ENCODE data around the gene RHOV. TPM values are rescaled to one million over a fixed set of nuclear protein-coding genes. Genes with fewer than 3 reads are reported as not detected.

Gene RHOV
- polyA plus RNA-seq, 1 donor (not counting 4 experiments of a cell fraction or from before 2014, with no cell fraction given) = 7.1 TPM

GRCh38 chr15:40892447-40893012 lies 18.5 kb upstream of the RHOV start:
- H2AFZ ChIP-seq (ENCODE audit: control insufficient read depth, low read length) = no peak overlapping the region

GRCh38 chr15:40891810-40892446 lies 17.9 kb upstream of the RHOV start:
- Histone ChIP-seq H3K4me3 (ENCODE audit: control insufficient read depth in 2 of 3, extremely low read depth in 1 of 3, insufficient read depth in 2 of 3, low read depth in 1 of 3, low read length in 3 of 3) (no peak overlapping the region), H3K9me1 (ENCODE audit: control insufficient read depth, extremely low read depth, insufficient read depth, low read length) (no peaks in the 10 kb centered on the region), H3K4me1 (ENCODE audit: control insufficient read depth, extremely low read depth, insufficient read depth, low read length) (peaks cover 15% of the 10 kb centered on the region), H2AFZ (ENCODE audit: control insufficient read depth, low read length) (no peak overlapping the region), H3K27ac (ENCODE audit: control insufficient read depth, insufficient read depth, low read length) (no peak overlapping the region), H4K20me1 (ENCODE audit: control insufficient read depth, extremely low read depth, insufficient read depth, low read length) (no peaks in the 10 kb centered on the region), H3K9me3 (ENCODE audit: control insufficient read depth, low read depth, low read length) (no peaks in the 10 kb centered on the region), H3K36me3 (ENCODE audit: control insufficient read depth in 2 of 2, extremely low read depth in 1 of 2, insufficient read depth in 2 of 2, low read length in 2 of 2) (peaks cover 0 to 6% of the 10 kb centered on the region in 2 experiments), H3K9ac (ENCODE audit: control insufficient read depth, extremely low read depth, insufficient read depth, low read length) (no peak overlapping the region), H3K79me2 (ENCODE audit: control insufficient read depth, insufficient read depth, low read length) (peaks cover 16% of the 10 kb centered on the region), H3K4me2 (ENCODE audit: control insufficient read depth, extremely low read depth, insufficient read depth, low read depth, low read length) (no peak overlapping the region), H3K27me3 (ENCODE audit: control insufficient read depth, extremely low read depth, insufficient read depth, low read length) (no peaks in the 10 kb centered on the region)
- no peak for DNase-seq (ENCODE audit: low read depth, low spot score)
- TF ChIP-seq EZH2 (IDR thresholded peaks at IDR 0.05; ENCODE audit: low read length) (no peak), CTCF (optimal IDR thresholded peaks at IDR 0.05 in 1 of 3, IDR thresholded peaks at IDR 0.05 in 1 of 3, conservative IDR thresholded peaks at IDR 0.05 in 1 of 3; ENCODE audit: extremely low read depth in 1 of 3, insufficient read depth in 2 of 3, low read length in 3 of 3) (peak; percentile 64 to 87 (median 79))
- dilution Hi-C loops (cut with MboI; ENCODE audit: extremely low pct_ligation_motif_present, low sequenced_read_pairs) = no loop called here
- no peak for FAIRE-seq

More at GRCh38 chr15:40892447-40893012, 18.5 kb upstream of the RHOV start:
- Histone ChIP-seq H3K9me3 (ENCODE audit: control insufficient read depth, low read depth, low read length) (no peaks in the 10 kb centered on the region), H3K9ac (ENCODE audit: control insufficient read depth, extremely low read depth, insufficient read depth, low read length) (no peak overlapping the region), H4K20me1 (ENCODE audit: control insufficient read depth, extremely low read depth, insufficient read depth, low read length) (no peaks in the 10 kb centered on the region), H3K27me3 (ENCODE audit: control insufficient read depth, extremely low read depth, insufficient read depth, low read length) (no peaks in the 10 kb centered on the region), H3K9me1 (ENCODE audit: control insufficient read depth, extremely low read depth, insufficient read depth, low read length) (no peaks in the 10 kb centered on the region), H3K4me1 (ENCODE audit: control insufficient read depth, extremely low read depth, insufficient read depth, low read length) (peaks cover 15% of the 10 kb centered on the region), H3K27ac (ENCODE audit: control insufficient read depth, insufficient read depth, low read length) (no peak overlapping the region), H3K79me2 (ENCODE audit: control insufficient read depth, insufficient read depth, low read length) (peaks cover 16% of the 10 kb centered on the region), H3K36me3 (ENCODE audit: control insufficient read depth in 2 of 2, extremely low read depth in 1 of 2, insufficient read depth in 2 of 2, low read length in 2 of 2) (peaks cover 0 to 6% of the 10 kb centered on the region in 2 experiments), H3K4me2 (ENCODE audit: control insufficient read depth, extremely low read depth, insufficient read depth, low read depth, low read length) (no peak overlapping the region), H3K4me3 (ENCODE audit: control insufficient read depth in 2 of 3, extremely low read depth in 1 of 3, insufficient read depth in 2 of 3, low read depth in 1 of 3, low read length in 3 of 3) (no peak overlapping the region)
- dilution Hi-C loops (cut with MboI; ENCODE audit: extremely low pct_ligation_motif_present, low sequenced_read_pairs) = no loop called here
- TF ChIP-seq CTCF (optimal IDR thresholded peaks at IDR 0.05 in 1 of 3, IDR thresholded peaks at IDR 0.05 in 1 of 3, conservative IDR thresholded peaks at IDR 0.05 in 1 of 3; ENCODE audit: extremely low read depth in 1 of 3, insufficient read depth in 2 of 3, low read length in 3 of 3) = no peak
- no peak for TF ChIP-seq EZH2 (IDR thresholded peaks at IDR 0.05; ENCODE audit: low read length)
- FAIRE-seq = no peak
- DNase-seq (ENCODE audit: low read depth, low spot score) = no peak

Data from keratinocyte (primary cell).